ENCODE results near the gene RGL3.
"Not testable (repeated sequence)": the region's sequence is repeated elsewhere in the genome, so short reads cannot be mapped to it uniquely, and the experiment has no call there.

Gene RGL3

DNA sequence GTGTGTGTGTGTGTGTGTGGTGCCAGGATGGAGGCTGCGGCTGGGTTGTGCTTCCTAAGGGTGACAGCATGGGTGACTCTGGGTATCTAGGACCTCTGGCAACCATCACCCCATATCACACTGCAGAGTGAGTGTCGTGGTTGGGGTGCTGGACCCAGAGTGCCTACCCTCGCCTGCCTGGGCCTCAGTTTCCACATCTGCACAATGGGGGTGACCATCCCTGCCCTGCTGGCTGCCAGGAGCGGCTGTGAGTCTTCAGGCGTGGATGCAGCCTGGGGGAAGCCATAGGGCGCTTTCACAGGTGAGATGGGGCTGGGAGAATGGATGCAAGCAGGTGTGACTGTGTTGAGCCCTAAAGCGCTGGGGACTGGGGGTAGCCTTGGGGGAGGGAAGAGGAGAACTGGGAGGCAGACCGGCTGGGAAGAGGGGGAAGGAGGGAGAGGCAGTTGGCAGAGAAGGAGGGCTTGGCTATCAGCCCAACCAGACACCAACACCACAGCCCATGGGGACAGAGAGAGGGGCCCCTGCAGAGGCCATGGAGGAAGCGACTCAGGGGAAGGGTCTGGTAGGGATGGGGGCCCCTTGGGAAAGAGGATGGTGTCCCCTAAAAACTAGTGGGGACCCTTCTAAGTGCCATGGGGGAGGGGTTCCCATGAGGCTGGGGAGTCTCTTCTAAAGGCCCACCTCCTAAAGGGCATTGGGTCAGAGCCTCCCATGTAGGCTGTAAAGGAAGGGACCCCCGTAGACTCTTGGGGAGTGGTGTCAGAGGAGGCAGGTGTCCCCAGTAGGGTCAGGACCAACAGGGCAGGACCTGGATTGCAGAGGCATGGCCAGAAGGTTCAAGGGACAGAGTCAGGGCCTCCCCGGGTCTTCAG is 62.2 kb downstream of the RGL3 start:
- no peak for DNase-seq

DNA sequence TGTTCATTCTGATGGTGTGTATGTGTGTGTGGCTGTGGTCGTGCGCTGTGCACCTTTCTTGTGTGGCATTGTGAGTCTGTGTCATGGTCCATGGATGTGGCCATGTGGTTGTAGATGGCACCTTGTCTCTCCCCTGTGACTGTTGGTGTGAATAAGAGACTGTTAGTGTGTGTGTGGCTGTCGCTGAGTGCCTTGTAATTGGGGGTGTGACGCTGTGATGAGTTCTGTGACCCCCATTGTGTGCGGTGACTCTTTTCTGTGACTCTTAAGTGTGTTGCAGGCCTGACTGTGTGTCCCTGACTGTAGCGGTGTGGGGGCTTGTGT is 63.1 kb downstream of the RGL3 start:
- no peak for DNase-seq

DNA sequence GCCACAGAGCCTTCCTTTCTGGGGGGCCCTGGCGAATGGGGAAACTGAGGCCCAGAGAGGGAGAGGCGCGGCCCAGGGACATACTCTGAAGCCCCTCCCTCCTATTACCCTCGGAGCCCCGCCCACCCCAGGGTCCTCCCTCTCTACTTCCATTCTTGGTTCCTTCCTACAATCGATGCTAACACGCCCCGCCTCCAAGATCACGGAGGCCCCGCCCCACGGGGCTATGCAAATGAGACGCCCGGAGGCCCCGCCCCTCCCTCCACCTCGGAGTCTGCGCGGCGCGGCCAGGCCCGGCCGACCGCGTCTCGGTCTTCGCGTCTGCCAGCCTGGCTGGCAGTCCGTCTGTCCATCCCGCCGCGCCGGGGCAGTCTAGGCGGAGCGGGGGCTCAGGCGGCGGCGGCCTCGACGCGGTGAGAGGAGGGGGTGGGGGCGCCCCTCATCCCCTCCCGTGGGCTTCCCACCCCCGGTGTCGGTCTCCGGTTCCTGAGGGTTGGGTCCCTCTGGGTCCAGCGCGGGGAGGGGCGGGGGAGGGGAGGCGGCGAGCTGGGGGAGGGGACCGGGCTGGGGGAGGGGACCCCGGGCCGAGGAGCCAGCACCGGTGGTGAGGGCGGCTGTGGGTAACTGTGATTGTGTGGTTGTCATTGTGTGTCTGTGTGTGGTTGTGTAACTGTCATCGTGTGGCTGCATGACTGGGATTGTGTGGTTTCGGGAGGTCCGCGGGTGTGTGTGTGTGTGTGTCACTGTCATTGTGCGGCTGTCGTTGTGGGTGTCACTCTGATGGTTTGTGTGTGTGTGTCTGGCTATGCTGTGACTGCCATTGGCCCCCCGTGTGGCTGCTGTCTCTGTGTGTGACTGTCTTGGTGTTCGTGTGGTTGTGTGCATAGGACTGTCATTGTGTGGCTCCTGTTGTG is 63.7 kb downstream of the RGL3 start, which contains the start of gene PLPPR2:
TSS of gene PLPPR2 (plus strand) at position 273 of the 914 bp plus-strand sequence. CDS start 2,242 bp downstream, outside the sequence.
- DNase-seq: peak; percentile 91

DNA sequence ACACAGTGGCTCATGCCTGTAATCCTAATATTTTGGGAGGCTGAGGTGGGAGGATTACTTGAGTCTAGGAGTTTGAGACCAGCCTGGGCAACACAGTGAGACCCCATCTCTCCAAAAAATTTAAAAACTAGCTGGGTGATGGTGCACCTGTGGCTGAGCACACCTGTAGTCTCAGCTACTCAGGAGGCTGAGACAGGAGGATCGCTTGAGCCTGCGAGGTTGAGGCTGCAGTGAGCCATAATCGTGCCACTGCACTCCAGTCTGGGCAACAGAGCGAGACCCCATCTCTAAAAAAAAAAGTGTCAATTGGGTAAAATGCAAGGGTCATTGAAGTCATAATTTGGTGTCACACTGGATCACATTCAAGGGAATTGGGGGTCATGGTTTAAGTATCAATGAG is 65.0 kb downstream of the RGL3 start:
- DNase-seq: not testable (repeated sequence)

DNA sequence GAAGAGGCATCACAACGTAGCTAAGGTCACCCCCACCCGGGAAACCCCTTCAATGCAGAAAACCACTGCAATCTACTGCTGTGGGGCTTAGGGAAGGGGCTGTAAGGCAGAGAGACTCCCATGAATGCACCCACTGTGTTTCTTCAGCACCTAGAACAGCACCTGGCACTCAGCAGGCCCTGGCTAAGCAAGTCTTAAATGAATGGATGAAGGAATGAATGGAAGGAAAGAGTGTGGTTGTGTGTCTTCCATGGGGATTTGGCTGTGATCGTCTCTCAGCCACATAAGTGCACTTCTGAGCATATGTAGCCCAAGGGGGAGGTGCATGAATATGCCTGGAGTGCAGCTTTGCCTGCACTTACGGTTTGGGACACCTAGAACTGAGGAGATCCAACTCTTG is 69.9 kb downstream of the RGL3 start:
- DNase-seq: no peak

DNA sequence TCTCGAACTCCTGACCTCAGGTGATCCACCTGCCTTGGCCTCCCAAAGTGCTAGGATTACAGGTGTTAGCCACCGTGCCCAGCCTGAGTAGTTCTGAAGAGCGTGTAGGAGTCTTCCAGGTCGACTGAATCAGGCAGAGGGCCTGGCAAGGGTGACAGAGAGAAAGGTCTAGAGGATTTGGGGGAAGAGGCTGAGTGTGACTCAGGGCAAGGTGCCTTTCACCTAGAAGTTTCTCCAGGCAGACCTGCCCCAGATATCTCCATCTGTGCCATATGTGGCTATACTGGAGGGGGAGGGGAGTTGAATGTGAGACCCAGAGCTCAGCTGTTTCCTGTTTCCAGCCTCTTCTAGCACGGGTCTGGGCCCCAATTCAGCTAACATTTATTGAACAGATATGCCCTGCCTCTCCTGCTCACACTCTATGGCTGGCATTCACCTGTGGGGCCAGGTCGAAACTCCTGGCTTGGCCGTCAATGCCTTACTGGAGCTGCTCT is 71.5 kb downstream of the RGL3 start:
- no peak for DNase-seq

DNA sequence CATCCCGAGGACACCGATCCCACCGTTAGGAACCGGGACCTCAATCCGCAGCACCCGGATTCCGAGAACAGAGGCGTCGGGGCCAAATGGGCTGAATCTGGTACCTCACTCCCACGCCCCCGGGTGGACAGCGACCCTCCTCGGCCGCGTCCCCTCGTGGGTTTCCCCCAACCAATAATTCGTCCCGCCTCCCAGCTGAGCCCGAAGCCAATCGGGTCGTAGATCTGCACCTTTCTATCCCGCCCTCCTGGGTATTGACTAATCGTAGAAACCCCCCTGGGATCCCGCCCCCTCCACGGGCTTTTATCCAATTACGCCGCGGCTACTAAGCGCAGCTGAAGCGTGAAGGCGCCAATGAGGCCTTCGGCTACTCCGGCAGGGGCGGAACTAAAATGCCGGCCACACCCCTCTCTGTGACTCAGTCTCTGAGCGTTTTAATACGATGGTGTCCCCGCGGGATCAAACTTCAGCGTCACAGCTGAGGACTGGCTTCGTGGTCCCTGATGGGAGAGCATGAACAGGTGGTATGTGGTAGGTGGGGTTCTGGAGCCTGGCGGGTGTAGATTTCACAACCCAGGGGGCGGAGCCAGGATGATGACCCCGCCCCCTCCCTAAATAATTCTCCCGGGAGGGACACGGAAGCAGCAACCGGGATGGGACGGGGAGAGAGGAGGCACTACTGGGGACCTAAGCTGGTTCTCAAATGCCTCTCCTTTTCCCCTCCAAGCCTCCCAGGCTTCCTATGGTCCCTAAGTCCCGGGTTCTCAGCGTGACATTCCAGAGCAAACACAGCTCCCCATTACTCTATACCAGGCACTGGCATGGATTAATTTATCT is 72.8 kb downstream of the RGL3 start, which contains the start of the genes CCDC159 and TMEM205:
TSS of gene CCDC159 (plus strand) at position 416 of the 837 bp plus-strand sequence. CDS start at position 504, 88 bp downstream.
TSS of gene TMEM205 (minus strand) at position 165 of the 837 bp plus-strand sequence. CDS start 649 bp downstream, outside the sequence.
- peak; percentile 99 for DNase-seq

DNA sequence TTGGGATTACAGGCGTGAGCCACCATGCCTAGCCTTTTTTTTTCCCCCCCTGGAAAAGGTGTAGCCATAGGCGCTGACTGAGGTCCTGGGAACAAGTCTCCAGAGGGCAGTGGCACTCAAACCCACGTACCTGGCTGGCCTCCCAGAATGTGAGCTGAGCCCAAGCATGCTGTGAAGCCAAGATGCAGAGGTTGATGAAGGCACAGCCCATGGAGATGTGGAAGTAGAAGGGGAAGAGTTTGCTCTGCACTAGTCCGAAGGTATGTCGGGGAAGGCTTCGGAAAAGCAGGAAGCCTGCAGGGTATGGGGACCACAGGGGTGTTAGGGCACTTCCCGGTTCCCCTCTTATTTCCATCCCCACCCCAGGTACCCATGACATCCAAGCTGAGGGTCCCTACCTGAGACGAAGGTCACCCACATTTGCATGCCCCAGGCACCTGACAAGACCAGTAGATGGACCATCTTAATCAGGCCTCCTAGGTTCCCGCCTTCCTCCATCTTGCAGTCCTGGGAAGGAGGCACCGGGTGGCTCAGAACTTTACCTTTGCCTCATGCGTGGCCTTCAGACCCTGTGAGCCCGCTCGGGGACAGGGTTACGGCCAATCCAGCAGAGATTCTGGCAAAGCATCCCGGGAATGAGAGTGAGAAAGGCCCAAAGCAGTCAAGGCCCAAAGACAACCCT is 73.9 kb downstream of the RGL3 start:
- DNase-seq: no peak

Data from CD4-positive, alpha-beta T cell treated with Interleukin-21 for 1 hour (primary cell).